Brain microvascular endothelial cell (primary cell): ENCODE data around the gene ASCL1.

ENCODE experiments used
- DNase-seq: peaks from one replicate; pipeline ENCODE4 v3.0.0-alpha.2; 2020
- H3K27ac ChIP-seq: fragments of 250-450 bp; sonication (Bioruptor Pico); 2 replicates; pipeline ENCODE4 v1.5.1; 2020; ENCODE audit warnings: mild to moderate bottlenecking, moderate library complexity
- H3K27me3 ChIP-seq: fragments of 250-450 bp; sonication (Bioruptor Pico); replicated peaks from 2 replicates; pipeline ENCODE4 v1.5.1; 2020; ENCODE audit warnings: mild to moderate bottlenecking
- H3K36me3 ChIP-seq: fragments of 250-450 bp; sonication (Bioruptor Pico); replicated peaks from 2 replicates; pipeline ENCODE4 v1.5.1; 2020; ENCODE audit warnings: mild to moderate bottlenecking
- H3K4me3 ChIP-seq: 2 replicates; pipeline ENCODE4 v1.5.1; 2011; ENCODE audit warnings: low read depth, mild to moderate bottlenecking, control low read depth, low read length, moderate library complexity
- CTCF ChIP-seq: IDR thresholded peaks from 2 replicates; pipeline ENCODE4 v1.5.1; 2011; ENCODE audit warnings: low read depth, mild to moderate bottlenecking, moderate library complexity, low read length, control low read depth, inconsistent platforms; ENCODE audit errors: missing control alignments
- in situ Hi-C: cut with HindIII; loops from 2 replicates; pipeline ENCODE4 v1.10.0; 2017; ENCODE audit warnings: low sequenced_read_pairs, low pct_ligation_motif_present

Gene ASCL1

DNA sequence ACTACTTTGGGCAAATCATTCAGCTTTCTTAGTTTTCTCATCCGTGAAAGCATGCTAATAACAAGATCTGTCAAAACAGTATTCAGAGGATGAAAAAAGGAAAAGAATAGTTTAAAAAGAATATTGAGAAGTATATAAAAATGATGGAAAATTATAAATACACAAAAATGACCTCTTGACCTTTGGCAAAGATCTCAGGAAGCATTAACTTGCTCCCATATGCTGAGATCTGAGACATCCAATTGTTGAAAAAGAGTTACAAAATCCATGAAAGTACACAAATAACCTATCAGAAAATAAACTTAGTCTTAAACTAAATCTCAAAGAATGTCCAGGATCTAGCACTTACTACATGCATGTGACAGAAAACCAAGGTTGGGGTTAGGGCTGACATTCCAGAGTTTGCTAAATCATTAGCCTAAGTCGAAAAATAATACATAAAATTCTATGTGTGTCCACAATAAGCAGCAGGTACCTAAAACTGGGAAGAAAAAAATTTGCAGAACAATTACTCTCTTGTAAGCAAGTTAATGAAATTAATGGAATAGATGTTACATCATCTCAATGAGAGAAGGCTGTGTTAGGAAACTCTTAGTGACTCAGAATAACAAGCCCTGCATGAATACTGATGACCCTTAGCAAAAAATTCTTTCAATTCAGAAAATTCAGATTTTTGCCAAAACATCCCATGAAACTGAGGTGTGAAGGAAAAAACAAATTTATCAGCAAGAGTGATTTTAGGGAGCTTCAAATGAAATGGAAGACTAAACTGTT is 43.8 kb upstream of the ASCL1 start:
- no peaks in the 10 kb centered on the region for H3K36me3 ChIP-seq
- no peak for TF ChIP-seq CTCF
- no peak for DNase-seq
- H3K4me3 ChIP-seq, result no peak overlapping the region
- H3K27me3 ChIP-seq, result no peaks in the 10 kb centered on the region
- in situ Hi-C loops, result no loop called here
- no peak overlapping the region for H3K27ac ChIP-seq

- no peak overlapping the region for H3K27ac ChIP-seq
- no peaks in the 10 kb centered on the region for H3K36me3 ChIP-seq
- in situ Hi-C loops, result no loop called here
- no peak overlapping the region for H3K4me3 ChIP-seq
- no peaks in the 10 kb centered on the region for H3K27me3 ChIP-seq
- no peak for DNase-seq
- TF ChIP-seq CTCF, result no peak
Observed at GRCh38 chr12:102916252-102917025, 41.0 kb upstream of the ASCL1 start.

DNA sequence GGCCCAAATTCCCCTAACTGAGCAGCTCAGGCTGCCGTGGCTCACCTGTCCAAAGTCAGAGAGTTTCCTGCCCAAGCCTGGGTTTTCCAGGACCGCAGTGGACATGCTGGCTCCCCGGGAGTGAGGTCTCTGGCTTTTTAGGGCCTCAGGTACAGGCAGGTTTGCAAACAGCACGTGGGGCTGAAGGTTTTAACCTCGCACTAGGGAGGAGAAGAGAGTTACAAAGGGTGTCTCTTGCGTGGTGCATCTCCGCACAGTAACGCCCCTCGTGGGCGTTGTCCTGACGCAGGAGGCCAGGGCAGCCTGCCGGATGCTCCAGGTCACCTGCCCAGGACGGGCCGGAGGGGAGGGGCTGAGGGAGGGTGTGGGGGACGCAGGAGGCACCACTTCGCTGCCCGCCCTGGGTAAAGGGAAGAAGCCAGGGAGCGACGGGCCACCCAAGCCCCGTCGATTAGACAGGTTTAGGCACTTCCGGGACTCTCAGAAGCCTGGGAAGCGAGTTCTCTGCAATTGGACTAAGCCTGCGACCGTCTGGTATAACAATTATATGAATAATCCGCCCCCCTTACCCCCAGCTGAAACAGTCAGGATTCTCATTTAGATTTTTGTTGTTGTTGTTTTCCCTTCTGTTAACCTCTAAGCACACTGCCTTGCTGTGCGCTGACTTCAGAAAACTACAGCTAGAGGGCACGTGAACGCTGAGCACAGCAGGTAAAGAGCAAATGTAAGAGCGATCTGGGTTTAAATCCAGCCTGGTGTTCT is 40.3 kb upstream of the ASCL1 start, which contains the start of gene PAH:
Gene PAH (minus strand): TSS at position 219 of the 762 bp plus-strand sequence. CDS start 114 bp downstream, at position 105.
- H3K4me3 ChIP-seq, result no peak within 1 kb of the TSS
- no peak for TF ChIP-seq CTCF

DNA sequence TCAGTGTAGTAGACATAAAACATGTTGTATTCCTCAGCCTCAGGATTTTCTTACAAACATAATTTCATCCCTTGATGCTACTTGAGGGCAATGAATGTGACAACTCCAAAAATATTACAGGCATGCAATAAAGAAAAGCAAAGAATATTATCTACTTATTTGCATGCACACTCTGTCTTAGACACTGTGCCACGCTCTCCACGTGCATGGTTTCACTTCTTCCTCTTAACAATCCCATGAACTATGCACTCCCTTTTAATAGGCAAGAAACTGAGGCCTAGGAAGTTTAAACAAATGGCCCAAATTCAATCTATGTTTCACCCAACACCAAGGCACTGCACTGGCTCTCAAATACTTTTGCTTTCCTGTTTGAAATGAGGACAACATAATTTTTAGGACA is 38.6 kb upstream of the ASCL1 start:
- in situ Hi-C loops, result no loop called here
- no peak overlapping the region for H3K4me3 ChIP-seq
- no peak overlapping the region for H3K27ac ChIP-seq
- no peak for DNase-seq
- TF ChIP-seq CTCF, result no peak
- no peaks in the 10 kb centered on the region for H3K36me3 ChIP-seq
- no peaks in the 10 kb centered on the region for H3K27me3 ChIP-seq

More for the DNA sequence above, 40.3 kb upstream of the ASCL1 start, which contains the start of gene PAH:
- in situ Hi-C loops, result no loop called here
- no peaks in the 10 kb centered on the region for H3K36me3 ChIP-seq
- no peak for DNase-seq
- H3K27me3 ChIP-seq, result no peaks in the 10 kb centered on the region
- no peak within 1 kb of the TSS for H3K27ac ChIP-seq

- Histone ChIP-seq H3K4me3 (no peak overlapping the region), H3K27me3 (no peaks in the 10 kb centered on the region), H3K27ac (no peak overlapping the region), H3K36me3 (no peaks in the 10 kb centered on the region)
- TF ChIP-seq CTCF, result no peak
- no peak for DNase-seq
- in situ Hi-C loops, result no loop called here
Observed at GRCh38 chr12:102920271-102920670, 37.2 kb upstream of the ASCL1 start.
